Measurements from ENCODE around the gene KIAA2012. TPM values are rescaled to one million over a fixed set of nuclear protein-coding genes. Genes with fewer than 3 reads are reported as not detected.

Gene KIAA2012
- total RNA-seq, 1 experiment from 2014 or later, result not detected

GRCh38 chr2:202056611-202057010 is 16.4 kb upstream of the KIAA2012 start:
- Histone ChIP-seq H3K36me3 (ENCODE audit: insufficient read depth, low read length, poor library complexity, severe bottlenecking) (no peaks in the 10 kb centered on the region), H3K9me3 (ENCODE audit: low read depth, low read length, poor library complexity, severe bottlenecking) (no peaks in the 10 kb centered on the region), H3K4me1 (ENCODE audit: insufficient read depth, low read length, poor library complexity, severe bottlenecking) (peaks cover 19% of the 10 kb centered on the region), H3K27ac (ENCODE audit: low read depth, low read length, poor library complexity, severe bottlenecking) (no peak overlapping the region), H3K4me3 (ENCODE audit: low read depth, low read length, poor library complexity, severe bottlenecking) (no peak overlapping the region), H3K27me3 (replicated peaks; ENCODE audit: insufficient read depth, low read depth, low read length, poor library complexity) (no peaks in the 10 kb centered on the region)
- DNase-seq (ENCODE audit: low spot score), result peak; percentile 39
- no TSS peak for BruUV-seq (replicated peaks)
- POLR2A ChIA-PET (ENCODE audit: low non-redundant PET), result interaction anchor here (0.7 kb wide), 1 partner anchor 102 kb away, joined by 3 read pairs; no protein-coding TSS in a partner anchor
- intact Hi-C loops (cut with micrococcal nuclease; ENCODE audit: unreplicated experiment), result loop anchor here (5.0 kb wide), 1 partner anchor 259 kb away; no protein-coding TSS in a partner anchor
- CTCF ChIA-PET, result interaction anchor here (0.6 to 0.7 kb wide), 2 partner anchors 38 to 196 kb away, joined by 3 read pairs; no protein-coding TSS in a partner anchor
- TF ChIP-seq EZH2 (IDR thresholded peaks at IDR 0.05; ENCODE audit: borderline replicate concordance, low read depth, low read length, poor library complexity, severe bottlenecking), result no peak
- TF ChIP-seq, protein P1, sequence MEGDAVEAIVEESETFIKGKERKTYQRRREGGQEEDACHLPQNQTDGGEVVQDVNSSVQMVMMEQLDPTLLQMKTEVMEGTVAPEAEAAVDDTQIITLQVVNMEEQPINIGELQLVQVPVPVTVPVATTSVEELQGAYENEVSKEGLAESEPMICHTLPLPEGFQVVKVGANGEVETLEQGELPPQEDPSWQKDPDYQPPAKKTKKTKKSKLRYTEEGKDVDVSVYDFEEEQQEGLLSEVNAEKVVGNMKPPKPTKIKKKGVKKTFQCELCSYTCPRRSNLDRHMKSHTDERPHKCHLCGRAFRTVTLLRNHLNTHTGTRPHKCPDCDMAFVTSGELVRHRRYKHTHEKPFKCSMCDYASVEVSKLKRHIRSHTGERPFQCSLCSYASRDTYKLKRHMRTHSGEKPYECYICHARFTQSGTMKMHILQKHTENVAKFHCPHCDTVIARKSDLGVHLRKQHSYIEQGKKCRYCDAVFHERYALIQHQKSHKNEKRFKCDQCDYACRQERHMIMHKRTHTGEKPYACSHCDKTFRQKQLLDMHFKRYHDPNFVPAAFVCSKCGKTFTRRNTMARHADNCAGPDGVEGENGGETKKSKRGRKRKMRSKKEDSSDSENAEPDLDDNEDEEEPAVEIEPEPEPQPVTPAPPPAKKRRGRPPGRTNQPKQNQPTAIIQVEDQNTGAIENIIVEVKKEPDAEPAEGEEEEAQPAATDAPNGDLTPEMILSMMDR (conservative IDR thresholded peaks at IDR 0.05; ENCODE audit: low read depth, low read length), result peak; percentile 55

DNA sequence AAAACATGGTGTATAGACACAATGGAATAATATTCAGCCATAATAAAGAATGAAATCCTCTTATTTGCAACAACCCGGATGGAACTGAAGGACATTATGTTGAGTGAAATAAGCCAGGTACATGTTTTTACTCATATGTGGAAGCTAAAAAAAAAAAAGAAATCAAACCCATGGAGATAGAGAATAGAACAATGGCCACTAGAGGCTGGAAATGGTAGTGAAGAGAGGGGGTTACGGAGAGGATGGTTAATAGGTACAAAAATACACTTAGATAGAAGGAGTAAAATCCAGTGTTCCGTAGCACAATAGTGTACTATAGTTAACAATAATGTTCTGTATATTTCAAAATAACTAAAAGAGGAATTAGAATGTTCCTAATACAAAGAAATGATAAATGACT is 12.8 kb upstream of the KIAA2012 start:
- BruUV-seq (replicated peaks), result no TSS peak
- H3K27me3 ChIP-seq (replicated peaks; ENCODE audit: insufficient read depth, low read depth, low read length, poor library complexity), result no peaks in the 10 kb centered on the region
- CTCF ChIA-PET, result interaction anchor here (0.5 to 0.7 kb wide), 5 partner anchors 29 to 615 kb away, joined by 3 to 4 read pairs (median 3); no protein-coding TSS in a partner anchor
- no peak for DNase-seq (ENCODE audit: low spot score)
- H3K36me3 ChIP-seq (ENCODE audit: insufficient read depth, low read length, poor library complexity, severe bottlenecking), result no peaks in the 10 kb centered on the region
- POLR2A ChIA-PET (ENCODE audit: low non-redundant PET), result no interaction called here
- TF ChIP-seq, protein P1 (conservative IDR thresholded peaks at IDR 0.05; ENCODE audit: low read depth, low read length), result peak; percentile 52
- no peak for TF ChIP-seq EZH2 (IDR thresholded peaks at IDR 0.05; ENCODE audit: borderline replicate concordance, low read depth, low read length, poor library complexity, severe bottlenecking)
- H3K4me3 ChIP-seq (ENCODE audit: low read depth, low read length, poor library complexity, severe bottlenecking), result no peak overlapping the region
- H3K9me3 ChIP-seq (ENCODE audit: low read depth, low read length, poor library complexity, severe bottlenecking), result no peaks in the 10 kb centered on the region
- intact Hi-C loops (cut with micrococcal nuclease; ENCODE audit: unreplicated experiment), result no loop called here
- peaks cover 31% of the 10 kb centered on the region for H3K4me1 ChIP-seq (ENCODE audit: insufficient read depth, low read length, poor library complexity, severe bottlenecking)
- no peak overlapping the region for H3K27ac ChIP-seq (ENCODE audit: low read depth, low read length, poor library complexity, severe bottlenecking)

- ChIA-PET CTCF (no interaction called here), POLR2A (ENCODE audit: low non-redundant PET) (no interaction called here)
- Histone ChIP-seq H3K4me3 (ENCODE audit: low read depth, low read length, poor library complexity, severe bottlenecking) (no peak overlapping the region), H3K4me1 (ENCODE audit: insufficient read depth, low read length, poor library complexity, severe bottlenecking) (peaks cover 29% of the 10 kb centered on the region), H3K9me3 (ENCODE audit: low read depth, low read length, poor library complexity, severe bottlenecking) (no peaks in the 10 kb centered on the region), H3K36me3 (ENCODE audit: insufficient read depth, low read length, poor library complexity, severe bottlenecking) (no peaks in the 10 kb centered on the region), H3K27ac (ENCODE audit: low read depth, low read length, poor library complexity, severe bottlenecking) (no peak overlapping the region), H3K27me3 (replicated peaks; ENCODE audit: insufficient read depth, low read depth, low read length, poor library complexity) (no peaks in the 10 kb centered on the region)
- no peak for TF ChIP-seq EZH2 (IDR thresholded peaks at IDR 0.05; ENCODE audit: borderline replicate concordance, low read depth, low read length, poor library complexity, severe bottlenecking)
- TF ChIP-seq, protein P1 (conservative IDR thresholded peaks at IDR 0.05; ENCODE audit: low read depth, low read length), result no peak
- intact Hi-C loops (cut with micrococcal nuclease; ENCODE audit: unreplicated experiment), result no loop called here
- no TSS peak for BruUV-seq (replicated peaks)
- peak; percentile 51 for DNase-seq (ENCODE audit: low spot score)
These were observed 11.4 kb upstream of the KIAA2012 start for GRCh38 chr2:202061695-202062094.

All from A673 (cell line).